IMR-90 (cell line): ENCODE data around the gene ITSN1. TPM values are rescaled to one million over a fixed set of nuclear protein-coding genes. Genes with fewer than 3 reads are reported as not detected.

Experiments
- ATAC-seq: fragments of 200-7000 bp; cut with Tn5 transposase; 2 replicates; pipeline ENCODE4 v1.9.1; 2020; ENCODE audit warnings: low read depth, mild to moderate bottlenecking, moderate library complexity
- BruUV-seq: library from RNA; stranded (reverse); fragments of 400-500 nt; replicated peaks from 2 replicates; lab custom pipeline; 2021; lab: Mats Ljungman, UMichigan
- CTCF ChIA-PET: fragments of 300-600 bp; formaldehyde crosslinking; extraction: SDS; loops from one replicate; lab custom pipeline; 2021; ENCODE audit warnings: antibody characterized with exemption; lab: Yijun Ruan, JAX
- POLR2A ChIA-PET: fragments of 300-600 bp; sonication (Branson Sonifier 250); formaldehyde crosslinking; loops from one replicate; lab custom pipeline; 2022; ENCODE audit warnings: antibody characterized with exemption; ENCODE audit not compliant: unreplicated experiment; lab: Charles Lee
- DNase-seq: peaks from one replicate; pipeline ENCODE4 v3.0.0; 2013
- H2AFZ ChIP-seq: replicated peaks from 2 replicates; pipeline ENCODE3; 2013; ENCODE audit warnings: low read length, mild to moderate bottlenecking; ENCODE audit not compliant: poor library complexity
- H2AK5ac ChIP-seq: 2 replicates; pipeline ENCODE4 v1.6.1; 2013; ENCODE audit warnings: low read depth, low read length, inconsistent platforms
- H2AK9ac ChIP-seq: replicated peaks from 2 replicates; pipeline ENCODE3; 2013; ENCODE audit warnings: mild to moderate bottlenecking, low read depth, low read length, moderate library complexity; ENCODE audit not compliant: poor library complexity
- H2BK120ac ChIP-seq: 2 replicates; pipeline ENCODE4 v1.6.1; 2013; ENCODE audit warnings: low read depth, low read length, inconsistent platforms
- H2BK15ac ChIP-seq: 3 replicates; pipeline ENCODE4 v1.6.1; 2013; ENCODE audit warnings: low read depth, low read length, inconsistent platforms
- H2BK20ac ChIP-seq: 2 replicates; pipeline ENCODE4 v1.6.1; 2013; ENCODE audit warnings: low read depth, mild to moderate bottlenecking, inconsistent platforms, low read length, moderate library complexity
- H2BK5ac ChIP-seq: 2 replicates; pipeline ENCODE4 v1.6.1; 2013; ENCODE audit warnings: mild to moderate bottlenecking, low read depth, low read length, inconsistent platforms; ENCODE audit not compliant: poor library complexity, severe bottlenecking
- H3K14ac ChIP-seq: replicated peaks from 2 replicates; pipeline ENCODE4 v1.6.1; 2013; ENCODE audit warnings: low read depth, low read length, inconsistent platforms
- H3K18ac ChIP-seq: 2 replicates; pipeline ENCODE4 v1.6.1; 2013; ENCODE audit warnings: low read depth, low read length, control low read depth
- H3K23ac ChIP-seq: 2 replicates; pipeline ENCODE4 v1.6.1; 2013; ENCODE audit warnings: low read depth, low read length, inconsistent platforms
- H3K27ac ChIP-seq: 2 replicates; pipeline ENCODE4 v1.5.1; 2013; ENCODE audit warnings: mild to moderate bottlenecking, control low read depth, low read length; ENCODE audit not compliant: insufficient read depth
- H3K27me3 ChIP-seq: 2 replicates; pipeline ENCODE4 v1.6.1; 2013; ENCODE audit warnings: low read length; ENCODE audit not compliant: control insufficient read depth, insufficient read depth
- H3K36me3 ChIP-seq: 2 replicates; pipeline ENCODE4 v1.6.1; 2013; ENCODE audit warnings: low read length, mixed read lengths; ENCODE audit not compliant: control insufficient read depth, insufficient read depth
- H3K4ac ChIP-seq: 2 replicates; pipeline ENCODE4 v1.6.1; 2013; ENCODE audit warnings: low read depth, low read length, inconsistent platforms
- H3K4me1 ChIP-seq: 2 replicates; pipeline ENCODE4 v1.6.1; 2013; ENCODE audit warnings: low read length, mixed read lengths; ENCODE audit not compliant: control insufficient read depth, insufficient read depth
- H3K4me2 ChIP-seq: 2 replicates; pipeline ENCODE4 v1.6.1; 2013; ENCODE audit warnings: low read depth, mild to moderate bottlenecking, control low read depth, low read length, moderate library complexity
- H3K4me3 ChIP-seq: 2 replicates; pipeline ENCODE4 v1.5.1; 2013; ENCODE audit warnings: low read depth, mild to moderate bottlenecking, control low read depth, low read length, moderate library complexity; ENCODE audit not compliant: insufficient read depth
- H3K56ac ChIP-seq: 2 replicates; pipeline ENCODE4 v1.6.1; 2013; ENCODE audit warnings: low read length, inconsistent platforms; ENCODE audit not compliant: insufficient read depth; ENCODE audit errors: extremely low read depth
- H3K79me1 ChIP-seq, 2 experiments: 2 replicates each; pipeline ENCODE4 v1.6.1; 2013; ENCODE audit warnings: low read length in 2 of 2, inconsistent platforms in 1 of 2, low read depth in 1 of 2
- H3K9ac ChIP-seq: 2 replicates; pipeline ENCODE4 v1.6.1; 2013; ENCODE audit warnings: low read depth, low read length, control low read depth
- H3K9me1 ChIP-seq: 2 replicates; pipeline ENCODE4 v1.6.1; 2013; ENCODE audit warnings: low read length, inconsistent platforms; ENCODE audit not compliant: insufficient read depth
- H3K9me3 ChIP-seq: 2 replicates; pipeline ENCODE4 v1.6.1; 2013; ENCODE audit warnings: low read length; ENCODE audit not compliant: control insufficient read depth, insufficient read depth
- H4K20me1 ChIP-seq: 2 replicates; pipeline ENCODE4 v1.6.1; 2013; ENCODE audit warnings: low read length, inconsistent platforms; ENCODE audit not compliant: insufficient read depth
- H4K5ac ChIP-seq: 2 replicates; pipeline ENCODE4 v1.6.1; 2013; ENCODE audit warnings: mild to moderate bottlenecking, low read depth, low read length, control low read depth
- H4K8ac ChIP-seq, 2 experiments: 2 replicates each; pipeline ENCODE4 v1.6.1; 2013; ENCODE audit warnings: low read depth in 2 of 2, low read length in 2 of 2, control low read depth in 1 of 2, inconsistent platforms in 1 of 2
- H4K91ac ChIP-seq: 2 replicates; pipeline ENCODE4 v1.6.1; 2013; ENCODE audit warnings: low read depth, low read length, inconsistent platforms; ENCODE audit not compliant: insufficient read depth
- CHD1 ChIP-seq: IDR thresholded peaks from 2 replicates; pipeline ENCODE4 v1.6.1; 2012; ENCODE audit warnings: low read depth, low read length, improper control_type of control experiment
- ELK1 ChIP-seq: fragments of 150-350 bp; IDR thresholded peaks from 2 replicates; pipeline ENCODE4 v1.6.1; 2016; ENCODE audit warnings: low read depth, mild to moderate bottlenecking, low read length, moderate library complexity, borderline replicate concordance
- FOS ChIP-seq: fragments of 150-350 bp; IDR thresholded peaks from 2 replicates; pipeline ENCODE4 v1.6.1; 2016; ENCODE audit warnings: low read depth, low read length
- MAFK ChIP-seq: IDR thresholded peaks from 2 replicates; pipeline ENCODE4 v1.6.1; 2012; ENCODE audit warnings: low read depth, low read length, improper control_type of control experiment
- MAZ ChIP-seq: IDR thresholded peaks from 2 replicates; pipeline ENCODE4 v1.6.1; 2012; ENCODE audit warnings: low read depth, mild to moderate bottlenecking, low read length, improper control_type of control experiment, moderate library complexity, borderline replicate concordance
- POLR2A ChIP-seq: IDR thresholded peaks from 2 replicates; pipeline ENCODE4 v1.6.1; 2012; ENCODE audit warnings: mild to moderate bottlenecking, low read depth, low read length
- RAD21 ChIP-seq: IDR thresholded peaks from 2 replicates; pipeline ENCODE4 v1.6.1; 2012; ENCODE audit warnings: low read length, improper control_type of control experiment
- SMC3 ChIP-seq: fragments of 150-350 bp; IDR thresholded peaks from 2 replicates; pipeline ENCODE4 v1.6.1; 2016; ENCODE audit warnings: low read depth, mild to moderate bottlenecking, antibody characterized with exemption, low read length, moderate library complexity
- WGBS, 2 experiments: methylation state at CpG; one replicate each; pipeline versions ENCODE4 v1.1.5 to v1.1.7; 2013; ENCODE audit warnings: missing lambda C conversion rate in 2 of 2; ENCODE audit not compliant: insufficient read length in 1 of 2; ENCODE audit errors: extremely low coverage in 2 of 2; 5-methylcytosine and 5-hydroxymethylcytosine counted together
- dilution Hi-C: fragments of 300-500 bp; cut with HindIII; formaldehyde crosslinking; loops from one replicate; pipeline ENCODE4 v1.14.3; 2018; ENCODE audit warnings: low sequenced_read_pairs; ENCODE audit not compliant: unreplicated experiment
- in situ Hi-C: fragments of 300-500 bp; cut with MboI; formaldehyde crosslinking; loops from 3 replicates; pipeline ENCODE4 v1.14.3; 2019; ENCODE audit warnings: low sequenced_read_pairs, inconsistent platforms, mixed read lengths
- intact Hi-C: fragments of 100-400 bp; cut with micrococcal nuclease; formaldehyde crosslinking; loops from 2 replicates; pipeline ENCODE4 v1.10.0; 2022
- polyA plus RNA-seq, 3 experiments: library from polyadenylated mRNA; depleted of rRNA; stranded (reverse); fragments of >200 nt; gene quantifications; 2 replicates each; pipeline ENCODE4 v1.2.3, GENCODE V29; 2012; ENCODE audit warnings: low replicate concordance in 1 of 3
- total RNA-seq: library from RNA; depleted of rRNA; stranded (reverse); fragments of >200 nt; gene quantifications from 2 replicates; pipeline ENCODE4 v1.2.3, GENCODE V29; 2012

ITSN1 gene
- total and polyA plus RNA-seq, 2 of the 4 experiments (the other 2 are of a cell fraction): 45.4 to 62.0 TPM

- Histone ChIP-seq H2BK5ac (no peak overlapping the region), H3K4ac (no peak overlapping the region), H4K20me1 (peaks cover 9% of the 10 kb centered on the region; the same call in 1 of the 2 replicates), H3K18ac (no peak overlapping the region), H4K5ac (no peak overlapping the region), H3K9me1 (peaks cover 6% of the 10 kb centered on the region), H4K8ac (no peak overlapping the region), H2AK9ac (no peak overlapping the region), H3K4me1 (peaks cover 2% of the 10 kb centered on the region), H2AK5ac (no peak overlapping the region), H3K23ac (no peak overlapping the region), H2AFZ (no peak overlapping the region), H3K4me3 (no peak overlapping the region), H3K27ac (no peak overlapping the region), H3K36me3 (no peaks in the 10 kb centered on the region; the same call in 1 of the 2 replicates), H3K4me2 (no peak overlapping the region), H3K14ac (no peak overlapping the region), H2BK20ac (no peak overlapping the region), H4K91ac (no peak overlapping the region), H3K9ac (no peak overlapping the region), H2BK120ac (no peak overlapping the region), H3K79me1 (peaks cover 31 to 57% of the 10 kb centered on the region in 2 experiments), H2BK15ac (no peak overlapping the region), H3K9me3 (no peaks in the 10 kb centered on the region), H3K56ac (no peak overlapping the region), H3K27me3 (no peaks in the 10 kb centered on the region)
- ChIA-PET CTCF (no interaction called here), POLR2A (no interaction called here)
- DNase-seq (no peak), ATAC-seq (no peak)
- TF ChIP-seq MAZ (no peak), ELK1 (no peak), SMC3 (no peak), POLR2A (no peak), CHD1 (no peak), MAFK (no peak), RAD21 (no peak), FOS (no peak)
- 94% methylated on average over 2 of the region's 3 CpGs; no CpG with 5 or more reads in 1 of the 2 experiments for WGBS, 2 experiments
- intact Hi-C loops: loop anchor here (5.0 kb wide), 1 partner anchor 40 kb away; no protein-coding TSS in a partner anchor
- in situ Hi-C loops: no loop called here
- BruUV-seq: no TSS peak
- dilution Hi-C loops: no loop called here
These were observed 69.9 kb downstream of the ITSN1 start for GRCh38 chr21:33712022-33712803.
